Sigmoid colon (tissue), 7 donors: Measurements from ENCODE around the gene GRAMD1B. TPM values are rescaled to one million over a fixed set of nuclear protein-coding genes. Genes with fewer than 3 reads are reported as not detected.
"Not testable (repeated sequence)": the region's sequence is repeated elsewhere in the genome, so short reads cannot be mapped to it uniquely, and the experiment has no call there.

Experiments
- DNase-seq: peaks from one replicate; pipeline ENCODE4 v3.0.0-alpha.2; 2019
- H3K27ac ChIP-seq, 4 donors: fragments of 200-600 bp; sonication (generic); one replicate each; pipeline ENCODE4 v1.5.1; 2016 to 2019; ENCODE audit warnings: mild to moderate bottlenecking in 1 of 4
- H3K27me3 ChIP-seq, 3 donors: fragments of 200-600 bp; sonication (generic); one replicate each; pipeline ENCODE4 v1.5.1; 2019; ENCODE audit warnings: mild to moderate bottlenecking in 1 of 3
- H3K36me3 ChIP-seq, 4 donors: fragments of 200-600 bp; sonication (generic); one replicate each; pipeline ENCODE4 v1.5.1; 2016 to 2019
- H3K4me1 ChIP-seq, 4 donors: fragments of 200-600 bp; sonication (generic); one replicate each; pipeline ENCODE4 v1.5.1; 2017 to 2019
- H3K4me3 ChIP-seq, 4 donors: fragments of 200-600 bp; sonication (generic); one replicate each; pipeline ENCODE4 v1.5.1; 2017 to 2019; ENCODE audit warnings: mild to moderate bottlenecking in 2 of 4, moderate library complexity in 1 of 4
- H3K9me3 ChIP-seq, 4 donors: fragments of 200-600 bp in 3 of 4; sonication (generic) in 3 of 4; one replicate each; pipeline versions ENCODE4 v1.5.1 to v1.6.1; 2013 to 2019
- CTCF ChIP-seq, 4 experiments: fragments of 450-650 bp in 3 of 4; fragments of 200-600 bp in 1 of 4; IDR thresholded peaks; one replicate each; pipeline ENCODE4 v1.5.1; 2016 to 2019; ENCODE audit warnings: antibody characterized with exemption in 4 of 4, mild to moderate bottlenecking in 3 of 4, moderate library complexity in 2 of 4
- EP300 ChIP-seq, 4 donors: sonication (generic); formaldehyde crosslinking; IDR thresholded peaks; one replicate each; pipeline ENCODE4 v1.6.1; 2017; ENCODE audit warnings: antibody characterized with exemption in 4 of 4
- POLR2A ChIP-seq, 2 donors: fragments of 450-650 bp; IDR thresholded peaks; one replicate each; pipeline ENCODE4 v1.6.1; 2016; ENCODE audit warnings: antibody characterized with exemption in 2 of 2, mild to moderate bottlenecking in 2 of 2, moderate library complexity in 2 of 2
- POLR2AphosphoS5 ChIP-seq, 4 donors: sonication (generic); formaldehyde crosslinking; IDR thresholded peaks; one replicate each; pipeline ENCODE4 v1.6.1; 2017; ENCODE audit warnings: antibody characterized with exemption in 4 of 4
- WGBS, 2 donors: extraction: QIAGEN DNeasy Blood & Tissue Kit; methylation state at CpG; one replicate each; pipeline ENCODE4 v1.1.7; 2013; 5-methylcytosine and 5-hydroxymethylcytosine counted together
- intact Hi-C: fragments of 100-400 bp; cut with DNase I; formaldehyde crosslinking; loops from one replicate; pipeline ENCODE4 v1.15.1; 2023
- polyA plus RNA-seq, 3 donors: library from polyadenylated mRNA; stranded (reverse); fragments of 200-250 nt; gene quantifications; one replicate each; pipeline ENCODE4 v1.2.3, GENCODE V29; 2013
- total RNA-seq, 4 donors: library from RNA; depleted of rRNA; stranded (reverse); fragments of >200 nt; gene quantifications; one replicate each; pipeline ENCODE4 v1.1.0, GENCODE V29; 2016
- donor health status: healthy with polysubstance abuse.
- donor health status: Bipolar disorder and iron deficiency.
- donor health status: healthy.

The GRAMD1B gene
- total and polyA plus RNA-seq, 7 donors, result 1.8 to 5.0 (median 3.5) TPM

GRCh38 chr11:123457187-123457770, 27.2 kb downstream of the GRAMD1B start:
- Histone ChIP-seq H3K9me3 (no peaks in the 10 kb centered on the region), H3K4me3 (no peak overlapping the region), H3K27me3 (no peaks in the 10 kb centered on the region), H3K4me1 (no peaks in the 10 kb centered on the region), H3K27ac (peak overlapping the region in 1 of 4 donors; percentile 20), H3K36me3 (no peaks in the 10 kb centered on the region)
- intact Hi-C loops, result no loop called here
- 63 to 74% methylated on average over 8 of the region's 8 CpGs for WGBS, 2 donors
- DNase-seq, result peak; percentile 67
- TF ChIP-seq POLR2A (IDR thresholded peaks at IDR 0.05), result no peak
- TF ChIP-seq EP300 (IDR thresholded peaks at IDR 0.05), result peak in 1 of 4 donors; percentile 12
- TF ChIP-seq POLR2AphosphoS5 (IDR thresholded peaks at IDR 0.05), result peak in 1 of 4 donors; percentile 27

DNA sequence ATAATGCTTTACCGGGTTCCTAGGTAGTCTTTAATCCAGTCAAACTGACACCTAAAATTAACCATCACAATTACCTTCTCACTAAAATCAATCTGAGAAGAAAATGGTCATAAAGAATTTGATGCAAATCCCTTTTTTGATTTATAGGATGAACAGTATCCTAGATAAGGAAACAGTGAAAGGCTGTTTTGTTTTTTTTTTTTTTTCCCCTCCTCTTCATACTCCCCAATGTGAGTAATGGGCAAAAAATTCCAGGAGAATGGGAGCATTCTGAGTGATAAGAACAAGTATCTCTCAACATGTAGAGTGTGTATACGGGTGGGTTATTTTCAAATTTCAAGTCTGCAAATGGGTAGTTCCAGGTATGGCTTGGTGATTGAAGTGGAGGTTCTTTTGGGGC, 28.4 kb downstream of the GRAMD1B start:
- Histone ChIP-seq H3K9me3 (no peaks in the 10 kb centered on the region), H3K36me3 (no peaks in the 10 kb centered on the region), H3K27ac (no peak overlapping the region), H3K4me3 (no peak overlapping the region), H3K27me3 (no peaks in the 10 kb centered on the region), H3K4me1 (no peaks in the 10 kb centered on the region)
- intact Hi-C loops, result no loop called here
- 83 to 90% methylated on average over 2 of the region's 2 CpGs for WGBS, 2 donors
- no peak for TF ChIP-seq POLR2A (IDR thresholded peaks at IDR 0.05)
- TF ChIP-seq CTCF (IDR thresholded peaks at IDR 0.05), result no peak
- no peak for TF ChIP-seq EP300 (IDR thresholded peaks at IDR 0.05)
- no peak for DNase-seq

DNA sequence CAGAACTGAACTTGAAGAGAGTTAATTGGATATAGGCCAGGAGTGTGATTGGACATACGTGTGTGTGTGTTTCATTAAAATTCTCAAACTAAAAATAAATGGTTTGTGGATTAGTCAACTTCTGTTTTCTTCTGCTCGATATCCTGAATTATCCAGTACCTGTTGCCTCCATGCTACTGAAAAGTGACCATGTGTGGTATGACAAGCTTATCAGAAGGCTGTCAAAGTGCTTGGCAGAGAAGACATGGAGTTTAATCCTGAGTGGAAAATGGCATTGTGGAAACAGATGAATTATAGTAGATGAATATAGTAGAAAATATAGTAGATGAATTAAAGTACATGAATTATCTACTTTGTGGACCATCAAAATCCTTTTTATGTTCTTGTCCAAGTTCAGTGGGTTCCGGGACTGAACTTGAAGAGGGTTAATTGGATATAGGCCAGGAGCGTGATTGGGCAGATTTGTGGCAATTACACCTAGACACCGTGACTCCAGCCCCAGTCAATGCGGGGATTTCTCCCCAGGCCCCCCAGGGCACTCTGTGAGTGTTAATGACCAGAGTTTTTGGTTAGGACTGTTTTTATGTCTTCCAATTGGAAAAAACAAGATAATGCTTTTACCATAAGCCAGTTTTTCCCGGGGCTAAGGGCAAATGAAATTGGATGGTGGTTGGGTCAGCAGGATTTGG, 30.1 kb downstream of the GRAMD1B start:
- H3K27me3 ChIP-seq, result no peaks in the 10 kb centered on the region
- no peaks in the 10 kb centered on the region for H3K4me1 ChIP-seq
- TF ChIP-seq EP300 (IDR thresholded peaks at IDR 0.05), result no peak
- no peak for TF ChIP-seq POLR2A (IDR thresholded peaks at IDR 0.05)
- no peak for TF ChIP-seq POLR2AphosphoS5 (IDR thresholded peaks at IDR 0.05)
- TF ChIP-seq CTCF (IDR thresholded peaks at IDR 0.05), result no peak
- 81 to 87% methylated on average over 7 of the region's 7 CpGs for WGBS, 2 donors
- intact Hi-C loops, result no loop called here
- H3K27ac ChIP-seq, result no peak overlapping the region
- no peaks in the 10 kb centered on the region for H3K36me3 ChIP-seq
- no peak overlapping the region for H3K4me3 ChIP-seq
- H3K9me3 ChIP-seq, result no peaks in the 10 kb centered on the region
- no peak for DNase-seq

DNA sequence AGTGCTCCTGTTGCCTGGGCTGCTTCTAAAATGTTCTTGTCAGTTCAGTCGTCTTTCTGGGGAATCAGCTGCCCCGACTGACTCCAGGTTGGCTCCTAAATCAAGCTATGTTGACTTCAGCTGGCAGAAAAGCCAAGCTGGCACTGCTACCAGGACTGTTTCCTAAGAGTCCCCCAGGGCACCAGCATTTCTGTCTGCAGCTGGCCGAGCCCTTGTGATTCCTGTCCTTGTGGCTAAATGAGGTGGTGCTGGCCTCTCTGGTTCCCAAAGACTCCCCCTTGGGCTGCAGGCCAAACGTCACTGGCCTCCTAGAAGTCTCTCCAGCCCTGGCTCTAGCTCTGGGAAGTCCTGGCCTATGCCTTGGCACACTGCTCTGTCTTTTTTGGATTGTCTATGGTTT, 31.1 kb downstream of the GRAMD1B start:
- no peaks in the 10 kb centered on the region for H3K36me3 ChIP-seq
- no peaks in the 10 kb centered on the region for H3K9me3 ChIP-seq
- intact Hi-C loops, result no loop called here
- DNase-seq, result peak; percentile 70
- TF ChIP-seq EP300 (IDR thresholded peaks at IDR 0.05) (no peak), POLR2A (IDR thresholded peaks at IDR 0.05) (no peak), POLR2AphosphoS5 (IDR thresholded peaks at IDR 0.05) (no peak), CTCF (IDR thresholded peaks at IDR 0.05) (no peak)
- no peak overlapping the region for H3K27ac ChIP-seq
- WGBS, 2 donors, result 84% methylated on average over 4 of the region's 4 CpGs
- no peaks in the 10 kb centered on the region for H3K4me1 ChIP-seq
- no peak overlapping the region for H3K4me3 ChIP-seq
- H3K27me3 ChIP-seq, result no peaks in the 10 kb centered on the region

GRCh38 chr11:123465667-123466066, 35.6 kb downstream of the GRAMD1B start:
- WGBS, 2 donors, result 85 to 89% methylated on average over 8 of the region's 8 CpGs
- H3K4me1 ChIP-seq, DNase-seq, H3K4me3 ChIP-seq, H3K27ac ChIP-seq, H3K9me3 ChIP-seq, H3K36me3 ChIP-seq, intact Hi-C loops, H3K27me3 ChIP-seq: not testable (repeated sequence)

GRCh38 chr11:123466172-123466571, 36.1 kb downstream of the GRAMD1B start:
- H3K4me1 ChIP-seq, H3K4me3 ChIP-seq, DNase-seq, H3K27me3 ChIP-seq, H3K27ac ChIP-seq, H3K36me3 ChIP-seq, intact Hi-C loops, H3K9me3 ChIP-seq: not testable (repeated sequence)
- WGBS, 2 donors, result 87 to 91% methylated on average over 1 of the region's 1 CpG
